ENCODE data around the gene WSCD2.
"Not testable (repeated sequence)": the region's sequence is repeated elsewhere in the genome, so short reads cannot be mapped to it uniquely, and the experiment has no call there.

Gene WSCD2

GRCh38 chr12:108198043-108198442 lies 69.0 kb downstream of the WSCD2 start:
- DNase-seq = no peak

- DNase-seq = no peak
These were observed 70.0 kb downstream of the WSCD2 start for GRCh38 chr12:108199106-108199505.

GRCh38 chr12:108201808-108202207 lies 72.7 kb downstream of the WSCD2 start:
- no peak for DNase-seq

- DNase-seq = no peak
These were observed 75.3 kb downstream of the WSCD2 start for GRCh38 chr12:108204117-108204987.

GRCh38 chr12:108205864-108206263 lies 76.8 kb downstream of the WSCD2 start:
- no peak for DNase-seq

- no peak for DNase-seq
These were observed 79.0 kb downstream of the WSCD2 start for GRCh38 chr12:108207791-108208730.

- no peak for DNase-seq
These were observed 80.9 kb downstream of the WSCD2 start for GRCh38 chr12:108210001-108210400.

- no peak for DNase-seq
These were observed 82.1 kb downstream of the WSCD2 start for GRCh38 chr12:108211157-108211556.

- no peak for DNase-seq
These were observed 84.9 kb downstream of the WSCD2 start for GRCh38 chr12:108213871-108214445.

- peak; percentile 8 to 21 for DNase-seq
These were observed 85.4 kb downstream of the WSCD2 start for GRCh38 chr12:108214486-108214885.

GRCh38 chr12:108215458-108215857 lies 86.4 kb downstream of the WSCD2 start:
- DNase-seq = no peak

- DNase-seq = no peak
These were observed 89.8 kb downstream of the WSCD2 start for GRCh38 chr12:108218921-108219320.

GRCh38 chr12:108225101-108225500 lies 96.0 kb downstream of the WSCD2 start:
- not testable (repeated sequence) for DNase-seq

GRCh38 chr12:108226866-108227265 lies 97.8 kb downstream of the WSCD2 start:
- DNase-seq = no peak

- no peak for DNase-seq
These were observed 99.7 kb downstream of the WSCD2 start for GRCh38 chr12:108228746-108229145.

- DNase-seq = no peak
These were observed 102.2 kb downstream of the WSCD2 start for GRCh38 chr12:108231109-108231905.

GRCh38 chr12:108231909-108232434 lies 102.9 kb downstream of the WSCD2 start:
- no peak for DNase-seq

GRCh38 chr12:108232565-108232964 lies 103.5 kb downstream of the WSCD2 start:
- DNase-seq = no peak

- DNase-seq = no peak
These were observed 105.1 kb downstream of the WSCD2 start for GRCh38 chr12:108234158-108234557.

- no peak for DNase-seq
These were observed 106.3 kb downstream of the WSCD2 start for GRCh38 chr12:108235197-108235984.

- DNase-seq = no peak
These were observed 106.8 kb downstream of the WSCD2 start for GRCh38 chr12:108235985-108236263.

- no peak for DNase-seq
These were observed 107.3 kb downstream of the WSCD2 start for GRCh38 chr12:108236366-108236765.

All from Kasumi-1 (cell line).